Trophoblast cell (in vitro differentiated cells and primary cell): ENCODE results near the gene ADIPOR2.

ENCODE experiments used
- DNase-seq, 2 donors: peaks; one replicate each; pipeline ENCODE4 v3.0.0-alpha.2; 2016
- H2AFZ ChIP-seq: 2 replicates; pipeline ENCODE4 v1.6.1; 2013; ENCODE audit warnings: low read length, moderate library complexity, mild to moderate bottlenecking; ENCODE audit not compliant: insufficient read depth, poor library complexity
- H2AK5ac ChIP-seq: 2 replicates; pipeline ENCODE4 v1.6.1; 2013; ENCODE audit warnings: mild to moderate bottlenecking, low read length
- H2BK120ac ChIP-seq: 2 replicates; pipeline ENCODE4 v1.6.1; 2013; ENCODE audit warnings: low read length, mild to moderate bottlenecking, moderate library complexity; ENCODE audit not compliant: insufficient read depth, poor library complexity
- H2BK12ac ChIP-seq: 2 replicates; pipeline ENCODE4 v1.6.1; 2013; ENCODE audit warnings: mild to moderate bottlenecking, low read length, moderate library complexity
- H2BK5ac ChIP-seq: 2 replicates; pipeline ENCODE4 v1.6.1; 2013; ENCODE audit warnings: low read length, low read depth, moderate library complexity, mild to moderate bottlenecking; ENCODE audit not compliant: poor library complexity
- H3K14ac ChIP-seq: 2 replicates; pipeline ENCODE4 v1.6.1; 2013; ENCODE audit warnings: mild to moderate bottlenecking, low read length
- H3K18ac ChIP-seq: 2 replicates; pipeline ENCODE4 v1.6.1; 2013; ENCODE audit warnings: mild to moderate bottlenecking, low read length
- H3K23ac ChIP-seq: 2 replicates; pipeline ENCODE4 v1.6.1; 2013; ENCODE audit warnings: low read length
- H3K27ac ChIP-seq: 2 replicates; pipeline ENCODE4 v1.5.1; 2013; ENCODE audit warnings: low read depth, mild to moderate bottlenecking, inconsistent platforms, low read length, moderate library complexity
- H3K27me3 ChIP-seq: 2 replicates; pipeline ENCODE4 v1.6.1; 2013; ENCODE audit warnings: inconsistent platforms, mild to moderate bottlenecking, low read length, moderate library complexity; ENCODE audit not compliant: insufficient read depth
- H3K36me3 ChIP-seq, 2 experiments: 1 replicate in 1 of 2; 2 replicates in 1 of 2; pipeline ENCODE4 v1.6.1; 2013; ENCODE audit warnings: low read length in 2 of 2, mild to moderate bottlenecking in 2 of 2, moderate library complexity in 1 of 2; ENCODE audit not compliant: insufficient read depth in 2 of 2, control insufficient read depth in 1 of 2
- H3K4ac ChIP-seq: 2 replicates; pipeline ENCODE4 v1.6.1; 2013; ENCODE audit warnings: low read depth, mild to moderate bottlenecking, low read length, moderate library complexity
- H3K4me1 ChIP-seq, 2 experiments: 1 replicate in 1 of 2; 2 replicates in 1 of 2; pipeline ENCODE4 v1.6.1; 2013; ENCODE audit warnings: low read length in 2 of 2, mild to moderate bottlenecking in 2 of 2, moderate library complexity in 1 of 2; ENCODE audit not compliant: insufficient read depth in 2 of 2, control insufficient read depth in 1 of 2
- H3K4me2 ChIP-seq: 2 replicates; pipeline ENCODE4 v1.6.1; 2013; ENCODE audit warnings: inconsistent platforms, mild to moderate bottlenecking, low read length, moderate library complexity
- H3K4me3 ChIP-seq: 2 replicates; pipeline ENCODE4 v1.5.1; 2013; ENCODE audit warnings: mild to moderate bottlenecking, low read depth, low read length, inconsistent platforms
- H3K79me1 ChIP-seq: one replicate; pipeline ENCODE4 v1.6.1; 2013; ENCODE audit warnings: low read length
- H3K79me2 ChIP-seq: 2 replicates; pipeline ENCODE4 v1.6.1; 2013; ENCODE audit warnings: low read length, mild to moderate bottlenecking; ENCODE audit not compliant: control insufficient read depth, insufficient read depth, poor library complexity
- H3K9ac ChIP-seq: 2 replicates; pipeline ENCODE4 v1.6.1; 2013; ENCODE audit warnings: mild to moderate bottlenecking, low read length
- H3K9me3 ChIP-seq: 2 replicates; pipeline ENCODE4 v1.6.1; 2013; ENCODE audit warnings: low read depth, mild to moderate bottlenecking, control low read depth, inconsistent platforms, low read length; ENCODE audit not compliant: insufficient read depth
- H4K12ac ChIP-seq: 2 replicates; pipeline ENCODE4 v1.6.1; 2013; ENCODE audit warnings: low read depth, mild to moderate bottlenecking, low read length, moderate library complexity
- H4K8ac ChIP-seq: 2 replicates; pipeline ENCODE4 v1.6.1; 2013; ENCODE audit warnings: low read depth, mild to moderate bottlenecking, low read length, moderate library complexity
- H4K91ac ChIP-seq: one replicate; pipeline ENCODE4 v1.6.1; 2013; ENCODE audit warnings: low read depth, mild to moderate bottlenecking, low read length, moderate library complexity
- WGBS: extraction: QIAGEN DNeasy Blood & Tissue Kit; methylation state at CpG from one replicate; pipeline ENCODE4 v1.1.7; 2013; ENCODE audit warnings: missing lambda C conversion rate; ENCODE audit not compliant: insufficient read length, insufficient coverage; ENCODE audit errors: extremely low coverage; 5-methylcytosine and 5-hydroxymethylcytosine counted together

The ADIPOR2 gene

GRCh38 chr12:1644534-1645438 is 46.1 kb upstream of the ADIPOR2 start:
- Histone ChIP-seq H4K12ac (no peak overlapping the region), H2BK12ac (no peak overlapping the region), H3K9ac (no peak overlapping the region), H2AK5ac (no peak overlapping the region), H3K4me2 (no peak overlapping the region), H3K9me3 (no peaks in the 10 kb centered on the region), H3K27me3 (no peaks in the 10 kb centered on the region), H3K14ac (no peak overlapping the region), H3K79me1 (no peaks in the 10 kb centered on the region), H3K79me2 (no peaks in the 10 kb centered on the region), H3K4ac (no peak overlapping the region), H3K36me3 (peaks cover 15 to 24% of the 10 kb centered on the region in 2 experiments), H3K27ac (no peak overlapping the region), H3K23ac (no peak overlapping the region), H2BK120ac (no peak overlapping the region), H2AFZ (no peak overlapping the region), H2BK5ac (no peak overlapping the region), H3K4me3 (no peak overlapping the region), H3K4me1 (peaks cover 5 to 6% of the 10 kb centered on the region in 2 experiments), H4K91ac (no peak overlapping the region), H4K8ac (no peak overlapping the region), H3K18ac (no peak overlapping the region)
- WGBS, result no CpG with 5 or more reads among the region's 15 CpGs
- DNase-seq, result no peak

- Histone ChIP-seq H4K8ac (no peak overlapping the region), H3K14ac (no peak overlapping the region), H3K27ac (no peak overlapping the region), H4K91ac (no peak overlapping the region), H3K27me3 (no peaks in the 10 kb centered on the region), H3K4me1 (peaks cover 5 to 6% of the 10 kb centered on the region in 2 experiments), H3K9ac (no peak overlapping the region), H3K36me3 (peaks cover 11 to 18% of the 10 kb centered on the region in 2 experiments), H3K4me2 (no peak overlapping the region), H3K4me3 (no peak overlapping the region), H2BK5ac (no peak overlapping the region), H2AK5ac (no peak overlapping the region), H3K4ac (no peak overlapping the region), H2AFZ (no peak overlapping the region), H4K12ac (no peak overlapping the region), H3K18ac (no peak overlapping the region), H3K23ac (no peak overlapping the region), H3K79me2 (no peaks in the 10 kb centered on the region), H3K79me1 (no peaks in the 10 kb centered on the region), H2BK12ac (no peak overlapping the region), H2BK120ac (no peak overlapping the region), H3K9me3 (no peaks in the 10 kb centered on the region)
- DNase-seq, result no peak
- no CpG with 5 or more reads among the region's 29 CpGs for WGBS
Observed at GRCh38 chr12:1645819-1646218, 45.1 kb upstream of the ADIPOR2 start.

GRCh38 chr12:1646569-1647284 is 44.1 kb upstream of the ADIPOR2 start:
- H3K4ac ChIP-seq, result no peak overlapping the region
- H3K9ac ChIP-seq, result no peak overlapping the region
- H2BK5ac ChIP-seq, result no peak overlapping the region
- no peak for DNase-seq
- no peaks in the 10 kb centered on the region for H3K79me2 ChIP-seq
- no peak overlapping the region for H3K23ac ChIP-seq
- no peak overlapping the region for H4K12ac ChIP-seq
- H2BK120ac ChIP-seq, result no peak overlapping the region
- no peak overlapping the region for H2BK12ac ChIP-seq
- H3K9me3 ChIP-seq, result no peaks in the 10 kb centered on the region
- no peak overlapping the region for H2AK5ac ChIP-seq
- H3K79me1 ChIP-seq, result no peaks in the 10 kb centered on the region
- no peak overlapping the region for H4K91ac ChIP-seq
- no peak overlapping the region for H3K4me3 ChIP-seq
- H3K4me1 ChIP-seq, result peaks cover 5 to 6% of the 10 kb centered on the region in 2 experiments
- no peaks in the 10 kb centered on the region for H3K27me3 ChIP-seq
- WGBS, result no CpG with 5 or more reads among the region's 21 CpGs
- H3K14ac ChIP-seq, result no peak overlapping the region
- peaks cover 11 to 18% of the 10 kb centered on the region in 2 experiments for H3K36me3 ChIP-seq
- no peak overlapping the region for H2AFZ ChIP-seq
- H4K8ac ChIP-seq, result no peak overlapping the region
- no peak overlapping the region for H3K27ac ChIP-seq
- no peak overlapping the region for H3K4me2 ChIP-seq
- H3K18ac ChIP-seq, result no peak overlapping the region

GRCh38 chr12:1647285-1647669 is 43.6 kb upstream of the ADIPOR2 start:
- H2BK120ac ChIP-seq, result no peak overlapping the region
- H3K27me3 ChIP-seq, result no peaks in the 10 kb centered on the region
- no CpG with 5 or more reads among the region's 3 CpGs for WGBS
- no peak overlapping the region for H2AFZ ChIP-seq
- no peak overlapping the region for H2BK12ac ChIP-seq
- H4K91ac ChIP-seq, result no peak overlapping the region
- no peak overlapping the region for H3K23ac ChIP-seq
- H4K8ac ChIP-seq, result no peak overlapping the region
- no peak overlapping the region for H3K18ac ChIP-seq
- H3K4me1 ChIP-seq, result peaks cover 5 to 6% of the 10 kb centered on the region in 2 experiments
- H3K4me3 ChIP-seq, result no peak overlapping the region
- no peak overlapping the region for H3K27ac ChIP-seq
- no peak overlapping the region for H2BK5ac ChIP-seq
- H3K79me1 ChIP-seq, result no peaks in the 10 kb centered on the region
- no peak overlapping the region for H2AK5ac ChIP-seq
- H3K9ac ChIP-seq, result no peak overlapping the region
- no peaks in the 10 kb centered on the region for H3K79me2 ChIP-seq
- no peak overlapping the region for H3K4me2 ChIP-seq
- H3K9me3 ChIP-seq, result no peaks in the 10 kb centered on the region
- H3K36me3 ChIP-seq, result peaks cover 11 to 18% of the 10 kb centered on the region in 2 experiments
- no peak overlapping the region for H4K12ac ChIP-seq
- no peak overlapping the region for H3K4ac ChIP-seq
- H3K14ac ChIP-seq, result no peak overlapping the region
- no peak for DNase-seq
